A549 treated with CpdA at 1 μM for 4 hours (cell line): ENCODE results near the gene PPP1R12B. TPM values are rescaled to one million over a fixed set of nuclear protein-coding genes. Genes with fewer than 3 reads are reported as not detected.

Source experiments
- total RNA-seq: library from RNA; stranded (reverse); fragments of 200-300 nt; extraction: Qiagen RNA extraction; gene quantifications from 5 replicates; pipeline ENCODE4 v1.2.3, GENCODE V29; 2022; ENCODE audit warnings: low read depth

Gene PPP1R12B, protein sequence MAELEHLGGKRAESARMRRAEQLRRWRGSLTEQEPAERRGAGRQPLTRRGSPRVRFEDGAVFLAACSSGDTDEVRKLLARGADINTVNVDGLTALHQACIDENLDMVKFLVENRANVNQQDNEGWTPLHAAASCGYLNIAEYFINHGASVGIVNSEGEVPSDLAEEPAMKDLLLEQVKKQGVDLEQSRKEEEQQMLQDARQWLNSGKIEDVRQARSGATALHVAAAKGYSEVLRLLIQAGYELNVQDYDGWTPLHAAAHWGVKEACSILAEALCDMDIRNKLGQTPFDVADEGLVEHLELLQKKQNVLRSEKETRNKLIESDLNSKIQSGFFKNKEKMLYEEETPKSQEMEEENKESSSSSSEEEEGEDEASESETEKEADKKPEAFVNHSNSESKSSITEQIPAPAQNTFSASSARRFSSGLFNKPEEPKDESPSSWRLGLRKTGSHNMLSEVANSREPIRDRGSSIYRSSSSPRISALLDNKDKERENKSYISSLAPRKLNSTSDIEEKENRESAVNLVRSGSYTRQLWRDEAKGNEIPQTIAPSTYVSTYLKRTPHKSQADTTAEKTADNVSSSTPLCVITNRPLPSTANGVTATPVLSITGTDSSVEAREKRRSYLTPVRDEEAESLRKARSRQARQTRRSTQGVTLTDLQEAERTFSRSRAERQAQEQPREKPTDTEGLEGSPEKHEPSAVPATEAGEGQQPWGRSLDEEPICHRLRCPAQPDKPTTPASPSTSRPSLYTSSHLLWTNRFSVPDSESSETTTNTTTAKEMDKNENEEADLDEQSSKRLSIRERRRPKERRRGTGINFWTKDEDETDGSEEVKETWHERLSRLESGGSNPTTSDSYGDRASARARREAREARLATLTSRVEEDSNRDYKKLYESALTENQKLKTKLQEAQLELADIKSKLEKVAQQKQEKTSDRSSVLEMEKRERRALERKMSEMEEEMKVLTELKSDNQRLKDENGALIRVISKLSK
- total RNA-seq, result 1.1 to 3.0 TPM (median 2.4 TPM) in 5 replicates

DNA sequence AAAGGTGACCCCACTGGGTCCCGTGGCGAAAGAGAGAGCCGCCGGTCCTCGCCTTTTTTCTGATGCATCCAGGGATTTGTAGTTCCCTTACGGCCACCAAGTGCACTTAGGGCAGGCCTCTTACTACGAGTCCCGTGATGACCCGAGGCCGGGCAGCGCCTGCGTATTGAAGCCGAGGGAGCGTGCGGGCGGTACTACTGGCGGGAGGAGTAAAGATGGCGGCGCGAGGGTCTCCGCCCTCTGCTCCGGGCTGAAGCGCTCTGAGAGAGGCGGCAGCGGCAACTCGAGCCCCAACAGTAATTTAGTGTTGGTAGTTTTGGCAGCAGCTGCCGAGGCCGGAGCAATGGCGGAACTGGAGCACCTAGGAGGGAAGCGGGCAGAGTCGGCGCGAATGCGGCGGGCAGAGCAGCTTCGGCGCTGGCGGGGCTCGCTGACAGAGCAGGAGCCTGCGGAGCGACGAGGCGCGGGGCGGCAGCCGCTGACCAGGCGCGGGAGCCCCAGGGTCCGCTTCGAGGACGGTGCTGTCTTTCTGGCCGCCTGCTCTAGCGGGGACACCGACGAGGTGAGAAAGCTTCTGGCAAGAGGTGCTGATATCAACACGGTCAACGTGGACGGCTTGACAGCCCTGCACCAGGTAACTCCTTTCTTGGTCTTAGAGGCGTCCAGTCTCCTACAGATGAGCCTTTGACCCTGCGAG is at the start of gene PPP1R12B:
TSS of gene PPP1R12B (plus strand) at position 191 of the 697 bp plus-strand sequence. CDS start at position 344, 153 bp downstream.

Other genes with a start within 250 kb of the PPP1R12B start
- gene GPR37L1, start 225.8 kb upstream of the PPP1R12B start, total RNA-seq, result 0.13 to 0.20 TPM (median 0.17 TPM) in 5 replicates
- gene ARL8A, start 204.0 kb upstream of the PPP1R12B start, total RNA-seq, result 33.1 to 45.9 TPM (median 41.5 TPM) in 5 replicates
- 0.03 TPM in 1 of 5 replicates, not detected in the others for gene PTPN7, start 188.1 kb upstream of the PPP1R12B start, total RNA-seq
- 0.40 to 0.78 TPM (median 0.47 TPM) in 5 replicates for gene LGR6, start 154.9 kb upstream of the PPP1R12B start, total RNA-seq
- 73.0 to 85.3 TPM (median 79.0 TPM) in 5 replicates for gene UBE2T, start 6.8 kb upstream of the PPP1R12B start, total RNA-seq